D341Med (cell line): Measurements from ENCODE around the gene CDSN.
"Not testable (repeated sequence)": the region's sequence is repeated elsewhere in the genome, so short reads cannot be mapped to it uniquely, and the experiment has no call there.

Source experiments
- DNase-seq: peaks from one replicate; pipeline ENCODE4 v3.0.0; 2012; ENCODE audit warnings: low spot score

CDSN gene

GRCh38 chr6:31086788-31087440, 33.3 kb downstream of the CDSN start:
- no peak for DNase-seq

GRCh38 chr6:31083742-31084354, 36.4 kb downstream of the CDSN start:
- peak; percentile 80 for DNase-seq

- no peak for DNase-seq
Measured at GRCh38 chr6:31081872-31082271, 38.4 kb downstream of the CDSN start.

- DNase-seq: peak; percentile 72
Measured at GRCh38 chr6:31079656-31080261, 40.5 kb downstream of the CDSN start.

- no peak for DNase-seq
Measured at GRCh38 chr6:31076611-31077010, 43.6 kb downstream of the CDSN start.

GRCh38 chr6:31075528-31075927, 44.7 kb downstream of the CDSN start:
- no peak for DNase-seq

GRCh38 chr6:31074401-31074800, 45.8 kb downstream of the CDSN start:
- no peak for DNase-seq

GRCh38 chr6:31070711-31071197, 49.5 kb downstream of the CDSN start:
- peak; percentile 69 for DNase-seq

GRCh38 chr6:31068669-31069340, 51.4 kb downstream of the CDSN start:
- DNase-seq: peak; percentile 86

- not testable (repeated sequence) for DNase-seq
Measured at GRCh38 chr6:31067891-31068668, 52.2 kb downstream of the CDSN start.

- DNase-seq: not testable (repeated sequence)
Measured at GRCh38 chr6:31067028-31067427, 53.2 kb downstream of the CDSN start.

GRCh38 chr6:31065556-31065955, 54.7 kb downstream of the CDSN start:
- no peak for DNase-seq
